Esophagus squamous epithelium (tissue), 5 donors: Measurements from ENCODE around the gene GDI2. TPM values are rescaled to one million over a fixed set of nuclear protein-coding genes. Genes with fewer than 3 reads are reported as not detected.
A peak's percentile ranks its signal among the peaks of the same experiment; 100 is the strongest.

Source experiments
- DNase-seq: peaks from one replicate; lab custom pipeline; 2025; lab: John Stamatoyannopoulos, UW
- H3K27ac ChIP-seq, 4 donors: fragments of 200-600 bp; sonication (generic); one replicate each; pipeline ENCODE4 v1.5.1; 2016 to 2019; ENCODE audit warnings: mild to moderate bottlenecking in 1 of 4
- H3K27me3 ChIP-seq, 4 donors: fragments of 200-600 bp; sonication (generic); 1 replicate in 3 of 4; 2 replicates in 1 of 4; pipeline versions ENCODE4 v1.5.1 to v1.6.0; 2017 to 2021; ENCODE audit warnings: antibody characterized with exemption in 1 of 4
- H3K36me3 ChIP-seq, 3 donors: fragments of 200-600 bp; sonication (generic); one replicate each; pipeline ENCODE4 v1.5.1; 2016 to 2019
- H3K4me1 ChIP-seq, 3 donors: fragments of 200-600 bp; sonication (generic); one replicate each; pipeline ENCODE4 v1.5.1; 2017 to 2019
- H3K4me3 ChIP-seq, 4 donors: fragments of 200-600 bp; sonication (generic); 1 replicate in 3 of 4; 2 replicates in 1 of 4; pipeline ENCODE4 v1.5.1; 2016 to 2019; ENCODE audit warnings: mild to moderate bottlenecking in 2 of 4, moderate library complexity in 1 of 4
- H3K9me3 ChIP-seq, 3 donors: fragments of 200-600 bp; sonication (generic); one replicate each; pipeline ENCODE4 v1.5.1; 2016 to 2019
- POLR2A ChIP-seq, 4 donors: fragments of 450-650 bp; IDR thresholded peaks; one replicate each; pipeline ENCODE4 v1.6.1; 2017; ENCODE audit warnings: antibody characterized with exemption in 4 of 4, mild to moderate bottlenecking in 4 of 4, moderate library complexity in 3 of 4
- WGBS, 2 donors: methylation state at CpG; one replicate each; pipeline ENCODE4 v1.1.5; 2018; 5-methylcytosine and 5-hydroxymethylcytosine counted together
- intact Hi-C: fragments of 100-400 bp; cut with DNase I; formaldehyde crosslinking; loops from one replicate; pipeline ENCODE4 v1.15.0; 2022
- total RNA-seq, 4 donors: library from RNA; depleted of rRNA; stranded (reverse); fragments of >200 nt; gene quantifications; one replicate each; pipeline ENCODE4 v1.1.0, GENCODE V29; 2016
- TF ChIP-seq, protein P1 (sequence below), 6 experiments: fragments of 450-650 bp in 4 of 6; fragments of 200-600 bp in 2 of 6; sonication (generic) in 2 of 6; IDR thresholded peaks; one replicate each; pipeline ENCODE4 v1.5.1; 2016 to 2019; ENCODE audit warnings: antibody characterized with exemption in 6 of 6, mild to moderate bottlenecking in 4 of 6, moderate library complexity in 4 of 6
- donor health status: DM: yes; HTN: yes; CAD: no.

The GDI2 gene
- total RNA-seq, 4 donors from 2014 or later = 153 to 299 (median 257) TPM

DNA sequence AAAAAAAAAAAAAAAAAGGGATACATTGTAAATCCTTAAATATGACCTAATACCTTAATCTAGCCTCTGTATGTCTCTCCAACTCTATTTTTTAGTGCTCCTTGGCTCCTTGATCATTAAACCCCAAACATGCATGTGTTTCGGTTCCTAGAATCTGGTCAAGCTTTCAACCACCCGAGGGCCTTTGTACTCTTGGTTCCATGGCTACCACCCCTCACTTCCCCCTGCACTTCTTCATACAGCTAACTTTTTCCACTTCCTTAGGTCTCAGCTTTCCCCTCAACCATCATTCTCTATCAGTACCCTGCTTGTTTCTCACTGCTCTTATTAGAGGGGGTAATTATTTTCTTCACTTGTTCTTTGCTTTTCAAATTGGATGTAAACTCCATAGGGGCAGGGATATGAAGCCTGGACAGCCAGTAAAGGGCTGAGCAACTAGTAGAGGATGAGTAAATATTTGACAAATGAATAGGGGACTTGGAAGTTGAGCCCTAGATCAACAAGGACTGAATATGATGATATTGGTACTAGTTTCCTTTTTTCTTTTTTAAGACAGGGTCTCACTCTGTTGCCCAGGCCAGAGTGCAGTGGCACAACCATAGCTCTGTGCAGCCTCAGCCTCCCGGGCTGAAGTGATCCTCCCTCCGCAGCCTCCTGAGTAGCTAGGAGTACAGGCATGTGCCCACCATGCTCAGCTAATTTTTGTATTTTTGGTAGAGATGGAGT lies 4.3 kb upstream of the GDI2 start:
- intact Hi-C loops = no loop called here
- peaks cover 4 to 14% (median 8%) of the 10 kb centered on the region in 3 donors for H3K4me1 ChIP-seq
- no peak overlapping the region for H3K27ac ChIP-seq
- WGBS, 2 donors = 76 to 91% methylated on average over 4 of the region's 4 CpGs
- no peaks in the 10 kb centered on the region for H3K27me3 ChIP-seq
- DNase-seq = no peak
- H3K36me3 ChIP-seq = no peaks in the 10 kb centered on the region
- TF ChIP-seq POLR2A (IDR thresholded peaks at IDR 0.05) = no peak
- TF ChIP-seq, protein P1, sequence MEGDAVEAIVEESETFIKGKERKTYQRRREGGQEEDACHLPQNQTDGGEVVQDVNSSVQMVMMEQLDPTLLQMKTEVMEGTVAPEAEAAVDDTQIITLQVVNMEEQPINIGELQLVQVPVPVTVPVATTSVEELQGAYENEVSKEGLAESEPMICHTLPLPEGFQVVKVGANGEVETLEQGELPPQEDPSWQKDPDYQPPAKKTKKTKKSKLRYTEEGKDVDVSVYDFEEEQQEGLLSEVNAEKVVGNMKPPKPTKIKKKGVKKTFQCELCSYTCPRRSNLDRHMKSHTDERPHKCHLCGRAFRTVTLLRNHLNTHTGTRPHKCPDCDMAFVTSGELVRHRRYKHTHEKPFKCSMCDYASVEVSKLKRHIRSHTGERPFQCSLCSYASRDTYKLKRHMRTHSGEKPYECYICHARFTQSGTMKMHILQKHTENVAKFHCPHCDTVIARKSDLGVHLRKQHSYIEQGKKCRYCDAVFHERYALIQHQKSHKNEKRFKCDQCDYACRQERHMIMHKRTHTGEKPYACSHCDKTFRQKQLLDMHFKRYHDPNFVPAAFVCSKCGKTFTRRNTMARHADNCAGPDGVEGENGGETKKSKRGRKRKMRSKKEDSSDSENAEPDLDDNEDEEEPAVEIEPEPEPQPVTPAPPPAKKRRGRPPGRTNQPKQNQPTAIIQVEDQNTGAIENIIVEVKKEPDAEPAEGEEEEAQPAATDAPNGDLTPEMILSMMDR (IDR thresholded peaks at IDR 0.05) = no peak
- no peak overlapping the region for H3K4me3 ChIP-seq
- H3K9me3 ChIP-seq = no peaks in the 10 kb centered on the region

DNA sequence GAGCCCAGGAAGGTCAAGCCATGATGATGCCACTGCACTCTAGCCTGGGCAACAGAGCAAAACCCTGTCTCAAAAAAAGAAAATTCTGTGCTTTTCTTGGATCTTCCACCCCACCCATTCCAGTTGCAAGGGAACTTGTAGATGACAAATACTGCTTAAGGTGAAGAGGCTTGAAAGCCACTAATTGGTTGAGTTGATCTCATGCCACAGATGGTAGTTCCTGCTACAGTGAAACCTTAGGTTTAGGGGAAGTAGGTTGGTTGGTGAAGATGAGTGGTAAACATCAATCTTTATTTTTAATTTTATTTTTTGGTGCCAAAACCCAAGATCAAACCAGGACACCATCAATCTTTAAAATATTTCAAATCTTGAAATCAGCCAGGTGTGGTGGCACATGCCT lies 2.9 kb upstream of the GDI2 start:
- Histone ChIP-seq H3K9me3 (no peaks in the 10 kb centered on the region), H3K27ac (no peak overlapping the region), H3K27me3 (no peaks in the 10 kb centered on the region), H3K36me3 (no peaks in the 10 kb centered on the region), H3K4me1 (peaks cover 4 to 26% (median 8%) of the 10 kb centered on the region in 3 donors), H3K4me3 (no peak overlapping the region)
- TF ChIP-seq, protein P1 (IDR thresholded peaks at IDR 0.05) = no peak
- intact Hi-C loops = no loop called here
- no peak for DNase-seq

DNA sequence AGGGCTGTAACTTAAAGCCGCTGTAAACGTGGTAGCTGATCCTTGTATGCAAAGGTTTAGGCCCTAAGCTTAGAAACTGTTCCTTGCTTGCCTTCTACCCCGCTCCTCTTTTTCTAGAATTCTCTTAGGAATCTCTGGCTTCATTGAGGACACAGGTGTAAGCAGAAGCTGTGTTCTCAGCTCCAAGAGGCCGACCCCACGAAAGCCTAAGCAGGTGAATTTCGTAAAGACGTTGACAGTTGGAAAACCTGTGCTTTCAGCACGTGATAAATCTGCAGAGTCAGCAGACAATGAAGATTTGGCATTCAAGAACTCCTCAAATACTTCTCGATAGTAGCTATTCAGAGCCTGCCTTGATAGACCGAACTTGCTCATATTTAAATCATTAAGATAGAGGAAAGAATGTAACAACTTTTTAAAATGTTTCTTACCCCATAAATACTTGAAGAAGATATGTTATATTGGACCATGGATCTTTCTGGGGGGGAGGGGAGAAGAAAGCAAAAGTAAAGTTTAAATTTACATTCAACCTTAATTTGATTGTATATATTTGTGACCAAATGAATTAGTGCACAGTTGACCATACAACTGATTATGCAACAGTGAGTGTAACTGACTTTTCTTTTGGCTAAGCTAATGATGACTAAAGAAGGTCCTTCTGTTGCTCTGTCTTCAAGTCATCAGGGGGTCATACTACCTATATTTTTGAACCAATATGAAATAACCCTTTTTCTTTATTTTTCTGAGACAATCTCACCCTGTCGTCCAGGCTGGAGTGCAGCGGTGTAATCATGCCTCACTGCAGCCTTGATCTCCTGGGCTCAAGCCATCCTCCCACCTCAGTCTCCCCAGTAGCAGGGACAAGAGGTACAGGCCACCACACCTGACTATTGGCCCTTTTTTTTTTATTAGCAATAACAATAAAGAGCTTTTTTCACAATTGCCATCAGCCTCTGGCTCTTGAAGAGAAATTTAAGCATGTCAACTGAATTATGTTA lies 1.2 kb upstream of the GDI2 start:
- Histone ChIP-seq H3K27me3 (no peaks in the 10 kb centered on the region), H3K4me3 (peak overlapping the region; percentile 87 to 97 (median 96)), H3K27ac (peak overlapping the region; percentile 96 to 100 (median 98)), H3K36me3 (no peaks in the 10 kb centered on the region), H3K4me1 (peaks cover 9 to 43% (median 22%) of the 10 kb centered on the region in 3 donors), H3K9me3 (no peaks in the 10 kb centered on the region)
- WGBS, 2 donors = 27 to 32% methylated on average over 11 to 12 of the region's 12 CpGs
- TF ChIP-seq, protein P1 (IDR thresholded peaks at IDR 0.05) = no peak
- TF ChIP-seq POLR2A (IDR thresholded peaks at IDR 0.05) = no peak
- intact Hi-C loops = no loop called here
- no peak for DNase-seq

DNA sequence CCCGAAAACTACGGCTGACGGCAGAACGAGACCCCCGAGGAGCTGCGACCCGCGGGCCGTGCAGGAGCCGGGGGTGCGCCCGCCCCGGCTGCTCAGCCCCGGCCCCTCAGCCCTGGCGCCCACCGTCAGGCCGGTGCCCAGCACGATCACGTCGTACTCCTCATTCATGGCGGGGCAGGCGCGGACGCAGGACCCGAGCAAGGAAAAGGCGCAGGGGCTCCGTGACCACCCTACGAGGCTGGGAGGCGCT lies 218 bp downstream of the GDI2 start:
- peak overlapping the region; percentile 96 to 100 (median 98) for H3K27ac ChIP-seq
- WGBS, 2 donors = 0% methylated on average over 3 to 4 of the region's 29 CpGs
- no peaks in the 10 kb centered on the region for H3K27me3 ChIP-seq
- no peak for DNase-seq
- H3K4me1 ChIP-seq = peaks cover 9 to 55% (median 23%) of the 10 kb centered on the region in 3 donors
- H3K9me3 ChIP-seq = no peaks in the 10 kb centered on the region
- TF ChIP-seq, protein P1 (IDR thresholded peaks at IDR 0.05) = no peak
- no peak for TF ChIP-seq POLR2A (IDR thresholded peaks at IDR 0.05)
- intact Hi-C loops = no loop called here
- H3K4me3 ChIP-seq = peak overlapping the region; percentile 87 to 97 (median 96)
- H3K36me3 ChIP-seq = peaks cover 0 to 4% (median 0%) of the 10 kb centered on the region in 3 donors
